ENCODE results near the gene MS4A18. TPM values are rescaled to one million over a fixed set of nuclear protein-coding genes. Genes with fewer than 3 reads are reported as not detected.

Gene MS4A18
- total RNA-seq, 5 donors from 2014 or later (not counting 1 experiment from before 2014, with no cell fraction given), result not detected

- no peak for DNase-seq
- no CpG with 5 or more reads among the region's 1 CpG for WGBS (ENCODE audit: insufficient coverage)
- Histone ChIP-seq H3K27ac (ENCODE audit: low read length) (no peak overlapping the region), H3K4me1 (ENCODE audit: control insufficient read depth in 1 of 2, extremely low read depth in 1 of 2, insufficient read depth in 2 of 2, low read length in 2 of 2) (no peaks in the 10 kb centered on the region), H3K36me3 (ENCODE audit: control insufficient read depth in 2 of 2, extremely low read depth in 1 of 2, insufficient read depth in 1 of 2, low read length in 1 of 2) (no peaks in the 10 kb centered on the region), H3K4me3 (ENCODE audit: control insufficient read depth in 1 of 2, extremely low read depth in 1 of 2, low read length in 1 of 2) (no peak overlapping the region), H3K27me3 (replicated peaks in 1 of 2; ENCODE audit: control insufficient read depth in 2 of 2, extremely low read depth in 1 of 2, insufficient read depth in 2 of 2, low read length in 1 of 2) (peaks cover 0 to 12% of the 10 kb centered on the region in 2 experiments), H3K9me3 (no peaks in the 10 kb centered on the region)
- no peaks in the 10 kb centered on the region for H3K9me3 Mint-ChIP-seq
- POLR2A ChIA-PET, result no interaction called here
- H3K4me1 Mint-ChIP-seq, result no peaks in the 10 kb centered on the region
- CTCF ChIA-PET, result no interaction called here
- no peak overlapping the region for H3K27ac Mint-ChIP-seq
- peaks cover 30 to 37% of the 10 kb centered on the region in 2 donors for H3K27me3 Mint-ChIP-seq
- H3K36me3 Mint-ChIP-seq, result no peaks in the 10 kb centered on the region
- no peak for ATAC-seq (replicated peaks in 1 of 4)
- no peak overlapping the region for H3K4me3 Mint-ChIP-seq
Measured at GRCh38 chr11:60725592-60725991, 1.1 kb downstream of the MS4A18 start.

GRCh38 chr11:60731586-60731985 is 7.1 kb downstream of the MS4A18 start:
- no peak overlapping the region for H3K27ac Mint-ChIP-seq
- Histone ChIP-seq H3K36me3 (ENCODE audit: control insufficient read depth in 2 of 2, extremely low read depth in 1 of 2, insufficient read depth in 1 of 2, low read length in 1 of 2) (no peaks in the 10 kb centered on the region), H3K4me3 (ENCODE audit: control insufficient read depth in 1 of 2, extremely low read depth in 1 of 2, low read length in 1 of 2) (no peak overlapping the region), H3K27me3 (replicated peaks in 1 of 2; ENCODE audit: control insufficient read depth in 2 of 2, extremely low read depth in 1 of 2, insufficient read depth in 2 of 2, low read length in 1 of 2) (peaks cover 0 to 16% of the 10 kb centered on the region in 2 experiments), H3K9me3 (no peaks in the 10 kb centered on the region), H3K27ac (ENCODE audit: low read length) (no peak overlapping the region), H3K4me1 (ENCODE audit: control insufficient read depth in 1 of 2, extremely low read depth in 1 of 2, insufficient read depth in 2 of 2, low read length in 2 of 2) (no peaks in the 10 kb centered on the region)
- no peak overlapping the region for H3K4me3 Mint-ChIP-seq
- H3K9me3 Mint-ChIP-seq, result no peaks in the 10 kb centered on the region
- WGBS (ENCODE audit: insufficient coverage), result 89% methylated on average over 4 of the region's 8 CpGs
- ATAC-seq (replicated peaks in 1 of 4) (no peak), DNase-seq (no peak)
- H3K27me3 Mint-ChIP-seq, result peaks cover 26 to 39% of the 10 kb centered on the region in 2 donors
- no peaks in the 10 kb centered on the region for H3K4me1 Mint-ChIP-seq
- POLR2A ChIA-PET, result no interaction called here
- no peaks in the 10 kb centered on the region for H3K36me3 Mint-ChIP-seq
- CTCF ChIA-PET, result no interaction called here

DNA sequence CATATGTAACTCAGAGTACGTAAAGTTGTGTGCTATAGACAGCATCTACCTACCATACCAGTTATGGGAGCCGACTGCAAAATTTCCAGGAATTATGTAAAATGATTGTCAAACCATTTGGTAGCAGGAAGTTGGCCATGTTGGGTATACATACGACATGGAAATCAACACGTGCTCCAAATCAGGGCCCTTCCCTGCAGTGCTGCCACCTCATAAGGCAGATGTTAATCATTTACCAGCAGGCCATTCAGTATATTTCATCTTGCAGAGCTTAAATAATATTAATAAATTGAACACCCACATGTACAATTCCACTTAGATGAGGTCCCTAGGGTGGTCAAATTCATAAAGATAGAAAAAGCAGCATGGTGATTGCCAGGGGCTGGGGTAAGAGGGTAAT is 9.8 kb downstream of the MS4A18 start:
- Mint-ChIP-seq H3K9me3 (no peaks in the 10 kb centered on the region), H3K36me3 (no peaks in the 10 kb centered on the region), H3K27me3 (peaks cover 27 to 39% of the 10 kb centered on the region in 2 donors), H3K4me3 (no peak overlapping the region), H3K4me1 (no peaks in the 10 kb centered on the region), H3K27ac (no peak overlapping the region)
- CTCF ChIA-PET, result no interaction called here
- DNase-seq, result no peak
- Histone ChIP-seq H3K27ac (ENCODE audit: low read length) (no peak overlapping the region), H3K36me3 (ENCODE audit: control insufficient read depth in 2 of 2, extremely low read depth in 1 of 2, insufficient read depth in 1 of 2, low read length in 1 of 2) (no peaks in the 10 kb centered on the region), H3K4me1 (ENCODE audit: control insufficient read depth in 1 of 2, extremely low read depth in 1 of 2, insufficient read depth in 2 of 2, low read length in 2 of 2) (no peaks in the 10 kb centered on the region), H3K27me3 (replicated peaks in 1 of 2; ENCODE audit: control insufficient read depth in 2 of 2, extremely low read depth in 1 of 2, insufficient read depth in 2 of 2, low read length in 1 of 2) (peaks cover 0 to 22% of the 10 kb centered on the region in 2 experiments), H3K4me3 (ENCODE audit: control insufficient read depth in 1 of 2, extremely low read depth in 1 of 2, low read length in 1 of 2) (no peak overlapping the region), H3K9me3 (no peaks in the 10 kb centered on the region)
- WGBS (ENCODE audit: insufficient coverage), result no CpG with 5 or more reads among the region's 4 CpGs
- POLR2A ChIA-PET, result no interaction called here
- ATAC-seq (replicated peaks in 1 of 4), result no peak

DNA sequence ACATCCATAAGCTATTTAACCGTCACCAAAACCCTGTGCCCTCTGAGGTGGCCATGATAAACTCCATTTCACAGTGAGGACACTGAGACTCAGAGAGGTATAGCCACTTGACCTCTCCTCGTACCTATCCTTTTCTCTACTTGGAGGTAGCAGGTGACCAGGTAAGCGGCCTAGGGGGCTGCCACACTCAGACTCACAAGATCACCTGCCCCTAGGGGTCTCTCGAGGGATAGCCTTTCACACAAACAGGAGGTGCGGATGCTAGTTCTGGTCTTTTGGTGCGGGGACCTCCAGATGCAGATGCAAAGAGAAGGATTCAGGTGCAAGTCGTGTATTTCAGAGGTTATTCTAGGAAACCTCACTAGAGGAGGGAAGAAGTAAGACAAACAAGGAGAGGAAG is 14.6 kb downstream of the MS4A18 start:
- H3K27ac Mint-ChIP-seq, result no peak overlapping the region
- WGBS (ENCODE audit: insufficient coverage), result 82% methylated on average over 6 of the region's 7 CpGs

GRCh38 chr11:60740573-60740972 is 16.1 kb downstream of the MS4A18 start:
- ChIA-PET CTCF (no interaction called here), POLR2A (no interaction called here)
- Mint-ChIP-seq H3K4me3 (no peak overlapping the region), H3K27ac (no peak overlapping the region), H3K4me1 (no peaks in the 10 kb centered on the region), H3K9me3 (peaks cover 0 to 4% (median 0%) of the 10 kb centered on the region in 3 donors), H3K27me3 (peaks cover 33 to 34% of the 10 kb centered on the region in 2 donors), H3K36me3 (no peaks in the 10 kb centered on the region)
- no peaks in the 10 kb centered on the region for H3K36me3 ChIP-seq (ENCODE audit: control insufficient read depth in 2 of 2, extremely low read depth in 1 of 2, insufficient read depth in 1 of 2, low read length in 1 of 2)
- H3K27ac ChIP-seq (ENCODE audit: low read length), result no peak overlapping the region
- H3K4me3 ChIP-seq (ENCODE audit: control insufficient read depth in 1 of 2, extremely low read depth in 1 of 2, low read length in 1 of 2), result no peak overlapping the region
- ATAC-seq (replicated peaks in 1 of 4) (no peak), DNase-seq (no peak)
- H3K4me1 ChIP-seq (ENCODE audit: control insufficient read depth in 1 of 2, extremely low read depth in 1 of 2, insufficient read depth in 2 of 2, low read length in 2 of 2), result no peaks in the 10 kb centered on the region
- peaks cover 0 to 19% of the 10 kb centered on the region in 2 experiments for H3K27me3 ChIP-seq (replicated peaks in 1 of 2; ENCODE audit: control insufficient read depth in 2 of 2, extremely low read depth in 1 of 2, insufficient read depth in 2 of 2, low read length in 1 of 2)
- H3K9me3 ChIP-seq, result no peaks in the 10 kb centered on the region

More for the DNA sequence above, 14.6 kb downstream of the MS4A18 start:
- no peaks in the 10 kb centered on the region for H3K9me3 Mint-ChIP-seq
- CTCF ChIA-PET, result no interaction called here
- H3K4me1 Mint-ChIP-seq, result no peaks in the 10 kb centered on the region
- Histone ChIP-seq H3K27me3 (replicated peaks in 1 of 2; ENCODE audit: control insufficient read depth in 2 of 2, extremely low read depth in 1 of 2, insufficient read depth in 2 of 2, low read length in 1 of 2) (peaks cover 0 to 23% of the 10 kb centered on the region in 2 experiments), H3K36me3 (ENCODE audit: control insufficient read depth in 2 of 2, extremely low read depth in 1 of 2, insufficient read depth in 1 of 2, low read length in 1 of 2) (no peaks in the 10 kb centered on the region), H3K9me3 (no peaks in the 10 kb centered on the region), H3K27ac (ENCODE audit: low read length) (no peak overlapping the region), H3K4me3 (ENCODE audit: control insufficient read depth in 1 of 2, extremely low read depth in 1 of 2, low read length in 1 of 2) (no peak overlapping the region), H3K4me1 (ENCODE audit: control insufficient read depth in 1 of 2, extremely low read depth in 1 of 2, insufficient read depth in 2 of 2, low read length in 2 of 2) (no peaks in the 10 kb centered on the region)
- peaks cover 29% of the 10 kb centered on the region in 2 donors for H3K27me3 Mint-ChIP-seq
- no peaks in the 10 kb centered on the region for H3K36me3 Mint-ChIP-seq
- H3K4me3 Mint-ChIP-seq, result no peak overlapping the region
- POLR2A ChIA-PET, result no interaction called here
- ATAC-seq (replicated peaks in 1 of 4), result no peak
- DNase-seq, result no peak

GRCh38 chr11:60741421-60741820 is 16.9 kb downstream of the MS4A18 start:
- Mint-ChIP-seq H3K4me3 (no peak overlapping the region), H3K4me1 (no peaks in the 10 kb centered on the region), H3K9me3 (peaks cover 0 to 4% (median 0%) of the 10 kb centered on the region in 3 donors), H3K27ac (no peak overlapping the region), H3K27me3 (peaks cover 29 to 36% of the 10 kb centered on the region in 2 donors), H3K36me3 (no peaks in the 10 kb centered on the region)
- ChIA-PET CTCF (no interaction called here), POLR2A (no interaction called here)
- Histone ChIP-seq H3K4me1 (ENCODE audit: control insufficient read depth in 1 of 2, extremely low read depth in 1 of 2, insufficient read depth in 2 of 2, low read length in 2 of 2) (no peaks in the 10 kb centered on the region), H3K27ac (ENCODE audit: low read length) (no peak overlapping the region), H3K27me3 (replicated peaks in 1 of 2; ENCODE audit: control insufficient read depth in 2 of 2, extremely low read depth in 1 of 2, insufficient read depth in 2 of 2, low read length in 1 of 2) (peaks cover 0 to 19% of the 10 kb centered on the region in 2 experiments), H3K9me3 (no peaks in the 10 kb centered on the region), H3K4me3 (ENCODE audit: control insufficient read depth in 1 of 2, extremely low read depth in 1 of 2, low read length in 1 of 2) (no peak overlapping the region), H3K36me3 (ENCODE audit: control insufficient read depth in 2 of 2, extremely low read depth in 1 of 2, insufficient read depth in 1 of 2, low read length in 1 of 2) (no peaks in the 10 kb centered on the region)
- ATAC-seq (replicated peaks in 1 of 4) (no peak), DNase-seq (no peak)
- WGBS (ENCODE audit: insufficient coverage), result 60% methylated on average over 1 of the region's 3 CpGs

GRCh38 chr11:60743058-60743457 is 18.5 kb downstream of the MS4A18 start:
- H3K27ac ChIP-seq (ENCODE audit: low read length), result no peak overlapping the region
- H3K27me3 Mint-ChIP-seq, result peaks cover 21 to 31% of the 10 kb centered on the region in 2 donors
- ChIA-PET CTCF (no interaction called here), POLR2A (no interaction called here)
- DNase-seq (no peak), ATAC-seq (replicated peaks in 1 of 4) (no peak)
- H3K36me3 Mint-ChIP-seq, result no peaks in the 10 kb centered on the region
- no peak overlapping the region for H3K27ac Mint-ChIP-seq
- no CpG with 5 or more reads among the region's 1 CpG for WGBS (ENCODE audit: insufficient coverage)
- no peaks in the 10 kb centered on the region for H3K9me3 ChIP-seq
- no peaks in the 10 kb centered on the region for H3K4me1 Mint-ChIP-seq
- no peaks in the 10 kb centered on the region for H3K4me1 ChIP-seq (ENCODE audit: control insufficient read depth in 1 of 2, extremely low read depth in 1 of 2, insufficient read depth in 2 of 2, low read length in 2 of 2)
- no peak overlapping the region for H3K4me3 Mint-ChIP-seq
- H3K4me3 ChIP-seq (ENCODE audit: control insufficient read depth in 1 of 2, extremely low read depth in 1 of 2, low read length in 1 of 2), result no peak overlapping the region
- no peaks in the 10 kb centered on the region for H3K36me3 ChIP-seq (ENCODE audit: control insufficient read depth in 2 of 2, extremely low read depth in 1 of 2, insufficient read depth in 1 of 2, low read length in 1 of 2)
- H3K27me3 ChIP-seq (replicated peaks in 1 of 2; ENCODE audit: control insufficient read depth in 2 of 2, extremely low read depth in 1 of 2, insufficient read depth in 2 of 2, low read length in 1 of 2), result peaks cover 0 to 20% of the 10 kb centered on the region in 2 experiments
- peaks cover 0 to 4% (median 0%) of the 10 kb centered on the region in 3 donors for H3K9me3 Mint-ChIP-seq

All from T-cell (primary cell).